MM.1S (cell line): ENCODE data around the gene ALDH5A1.

ENCODE experiments used
- EZH2 ChIP-seq: fragments of 300-600 bp; sonication (generic); optimal IDR thresholded peaks from 2 replicates; pipeline ENCODE3; 2017; ENCODE audit warnings: low read depth, mild to moderate bottlenecking, antibody characterized with exemption, low read length, mixed read lengths
- TF ChIP-seq, protein P1 (sequence below): fragments of 300-600 bp; sonication (generic); IDR thresholded peaks from 2 replicates; pipeline ENCODE4 v1.5.1; 2016; ENCODE audit warnings: antibody characterized with exemption, low read length, mixed read lengths

DNA sequence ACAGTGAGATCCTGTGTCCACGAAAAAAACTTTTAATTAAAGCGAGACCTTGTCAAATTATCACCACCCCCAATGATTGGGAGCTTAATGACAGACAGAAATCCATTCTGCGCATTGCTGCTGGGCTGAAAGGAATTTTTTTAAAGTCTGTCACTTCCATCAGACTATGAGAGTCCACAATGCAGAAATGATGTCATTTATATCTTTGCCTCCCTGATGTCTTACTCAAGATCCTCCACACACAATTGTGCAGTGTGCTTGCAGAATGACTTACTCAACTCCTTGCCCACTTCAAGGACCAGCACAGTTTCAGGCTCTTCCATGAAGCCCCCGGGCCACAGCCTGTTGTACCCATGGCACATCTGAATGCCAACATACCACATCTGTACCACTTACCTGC is 46.4 kb upstream of the ALDH5A1 start:
- TF ChIP-seq, protein P1, sequence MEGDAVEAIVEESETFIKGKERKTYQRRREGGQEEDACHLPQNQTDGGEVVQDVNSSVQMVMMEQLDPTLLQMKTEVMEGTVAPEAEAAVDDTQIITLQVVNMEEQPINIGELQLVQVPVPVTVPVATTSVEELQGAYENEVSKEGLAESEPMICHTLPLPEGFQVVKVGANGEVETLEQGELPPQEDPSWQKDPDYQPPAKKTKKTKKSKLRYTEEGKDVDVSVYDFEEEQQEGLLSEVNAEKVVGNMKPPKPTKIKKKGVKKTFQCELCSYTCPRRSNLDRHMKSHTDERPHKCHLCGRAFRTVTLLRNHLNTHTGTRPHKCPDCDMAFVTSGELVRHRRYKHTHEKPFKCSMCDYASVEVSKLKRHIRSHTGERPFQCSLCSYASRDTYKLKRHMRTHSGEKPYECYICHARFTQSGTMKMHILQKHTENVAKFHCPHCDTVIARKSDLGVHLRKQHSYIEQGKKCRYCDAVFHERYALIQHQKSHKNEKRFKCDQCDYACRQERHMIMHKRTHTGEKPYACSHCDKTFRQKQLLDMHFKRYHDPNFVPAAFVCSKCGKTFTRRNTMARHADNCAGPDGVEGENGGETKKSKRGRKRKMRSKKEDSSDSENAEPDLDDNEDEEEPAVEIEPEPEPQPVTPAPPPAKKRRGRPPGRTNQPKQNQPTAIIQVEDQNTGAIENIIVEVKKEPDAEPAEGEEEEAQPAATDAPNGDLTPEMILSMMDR: no peak
- TF ChIP-seq EZH2: no peak
